Fibroblast of skin of left biceps (primary cell): ENCODE results near the gene EVC2.
A peak's percentile ranks its signal among the peaks of the same experiment; 100 is the strongest.
"Not testable (repeated sequence)": the region's sequence is repeated elsewhere in the genome, so short reads cannot be mapped to it uniquely, and the experiment has no call there.

Experiments
- DNase-seq, 2 experiments: peaks; one replicate each; pipeline ENCODE4 v3.0.0-alpha.2; 2013; ENCODE audit warnings: low read depth in 2 of 2

Gene EVC2

GRCh38 chr4:5742968-5743367 is 34.6 kb upstream of the EVC2 start:
- no peak for DNase-seq

- no peak for DNase-seq
These were observed 34.0 kb upstream of the EVC2 start for GRCh38 chr4:5742388-5742787.

DNA sequence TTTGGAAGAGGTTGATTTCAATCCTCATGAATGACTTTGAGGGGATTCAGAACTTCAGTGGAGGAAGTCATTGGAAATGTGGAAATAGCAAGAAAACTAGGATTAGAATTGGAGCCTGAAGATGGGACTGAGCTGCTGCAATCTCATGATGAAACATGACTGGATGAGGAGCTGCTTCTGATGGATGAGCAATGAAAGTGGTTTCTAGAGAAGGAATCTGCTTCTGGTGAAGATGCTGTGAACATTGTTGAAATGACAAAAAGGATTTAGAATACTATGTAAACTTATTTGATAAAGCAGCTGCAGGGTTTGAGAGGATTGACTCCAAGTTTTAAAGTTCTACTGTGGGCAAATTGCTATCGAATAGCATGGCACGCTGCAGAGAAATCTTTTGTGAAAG is 29.7 kb upstream of the EVC2 start:
- no peak for DNase-seq

DNA sequence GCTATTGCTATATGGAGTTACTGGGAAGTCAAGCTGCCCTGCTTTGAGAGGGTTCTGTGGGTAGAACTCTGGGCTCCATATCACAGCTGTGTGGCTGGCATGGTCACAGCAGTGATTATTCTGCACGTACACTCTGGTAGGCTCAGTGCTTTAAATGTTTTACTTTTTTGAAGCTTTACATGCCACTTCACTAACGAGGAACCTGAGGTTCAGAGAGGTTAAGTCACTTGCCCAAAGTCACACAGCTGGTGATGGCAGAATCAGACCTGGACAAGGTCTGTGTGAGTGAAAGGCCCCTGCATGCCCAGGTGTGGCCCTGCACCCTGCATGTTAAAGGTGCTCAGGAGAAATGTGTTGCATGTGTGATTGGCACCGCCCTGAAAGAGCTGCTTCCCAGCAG is 27.1 kb upstream of the EVC2 start:
- no peak for DNase-seq

- no peak for DNase-seq
These were observed 26.5 kb upstream of the EVC2 start for GRCh38 chr4:5734853-5735252.

GRCh38 chr4:5732158-5732557 is 23.8 kb upstream of the EVC2 start:
- no peak for DNase-seq

- DNase-seq = no peak
These were observed 22.9 kb upstream of the EVC2 start for GRCh38 chr4:5730993-5731990.

- no peak for DNase-seq
These were observed 22.1 kb upstream of the EVC2 start for GRCh38 chr4:5730436-5730835.

GRCh38 chr4:5728412-5728811 is 20.1 kb upstream of the EVC2 start:
- DNase-seq = not testable (repeated sequence)

GRCh38 chr4:5724377-5724776 is 16.0 kb upstream of the EVC2 start:
- DNase-seq = no peak

DNA sequence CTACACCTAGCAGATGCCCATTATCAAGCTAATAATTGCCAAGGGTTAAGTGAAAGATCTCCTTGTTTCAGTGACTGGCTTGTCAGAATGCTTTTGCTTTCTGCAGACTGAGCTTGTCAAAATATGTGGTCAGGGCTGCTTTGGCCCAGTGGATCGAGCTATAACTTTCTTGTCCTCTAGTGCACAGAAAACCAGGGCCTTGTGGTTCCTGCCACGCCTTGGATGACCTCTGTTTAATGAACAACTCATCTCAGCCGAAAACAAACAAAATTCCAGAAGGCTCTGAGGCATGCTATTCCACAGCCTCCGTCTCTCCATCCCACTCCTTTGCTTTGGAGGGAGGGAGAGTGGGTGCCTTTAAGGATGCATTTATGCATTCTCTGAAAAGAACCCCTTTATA is 14.0 kb upstream of the EVC2 start:
- no peak for DNase-seq

- DNase-seq = no peak
These were observed 13.6 kb upstream of the EVC2 start for GRCh38 chr4:5721923-5722322.

DNA sequence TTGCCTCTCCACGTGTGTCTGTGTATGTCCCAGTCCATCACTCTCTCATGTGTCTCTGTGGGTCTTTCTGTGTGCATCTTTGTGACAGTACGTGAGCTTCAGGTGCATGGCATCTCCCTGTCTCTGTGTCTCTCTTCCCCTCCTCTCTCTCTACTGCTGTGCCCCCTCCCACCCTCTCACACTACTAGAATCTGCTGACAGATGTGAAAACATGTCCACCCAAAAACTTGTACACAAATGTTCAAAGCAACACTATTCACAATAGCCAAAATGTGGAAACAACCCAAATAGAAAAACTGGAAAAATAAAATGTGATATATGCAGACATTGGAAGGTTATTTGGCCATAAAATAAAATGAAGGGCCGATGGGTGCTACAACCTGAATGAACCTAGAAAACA is 12.6 kb upstream of the EVC2 start:
- no peak for DNase-seq

GRCh38 chr4:5720157-5720850 is 11.9 kb upstream of the EVC2 start:
- DNase-seq = no peak

DNA sequence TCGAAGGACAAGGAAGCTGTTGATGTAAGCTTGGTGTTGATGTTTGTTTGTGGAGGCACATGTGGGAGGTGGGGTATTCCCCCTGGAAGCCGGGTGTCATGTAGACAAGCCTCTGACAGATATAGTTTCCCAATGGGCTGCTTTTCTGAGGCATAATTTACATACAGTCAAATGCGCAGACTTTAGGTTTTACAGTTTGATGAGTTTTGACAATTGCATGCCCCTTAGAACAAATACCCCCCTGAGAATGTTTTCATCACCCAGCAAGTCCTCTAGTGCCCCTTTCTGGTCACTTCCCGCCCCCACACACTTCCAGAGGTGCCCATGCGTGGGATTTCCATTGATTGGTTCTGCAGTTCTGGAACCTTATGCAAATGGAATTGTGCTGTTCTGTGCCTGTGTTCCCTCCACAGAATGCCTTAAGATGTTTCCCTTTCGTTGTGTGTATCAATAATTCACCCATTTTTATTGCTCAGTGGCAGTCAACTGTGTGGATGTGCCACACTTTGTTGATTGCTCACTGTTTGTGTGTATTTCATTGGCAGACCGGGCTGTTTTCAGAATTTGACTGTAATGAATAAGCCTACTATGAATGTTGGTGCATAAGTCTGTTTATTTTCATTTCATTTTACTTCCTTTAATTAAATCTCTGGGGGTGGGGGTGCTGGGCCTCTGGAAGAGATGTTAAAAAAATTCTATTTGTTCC is 11.1 kb upstream of the EVC2 start:
- DNase-seq = no peak

DNA sequence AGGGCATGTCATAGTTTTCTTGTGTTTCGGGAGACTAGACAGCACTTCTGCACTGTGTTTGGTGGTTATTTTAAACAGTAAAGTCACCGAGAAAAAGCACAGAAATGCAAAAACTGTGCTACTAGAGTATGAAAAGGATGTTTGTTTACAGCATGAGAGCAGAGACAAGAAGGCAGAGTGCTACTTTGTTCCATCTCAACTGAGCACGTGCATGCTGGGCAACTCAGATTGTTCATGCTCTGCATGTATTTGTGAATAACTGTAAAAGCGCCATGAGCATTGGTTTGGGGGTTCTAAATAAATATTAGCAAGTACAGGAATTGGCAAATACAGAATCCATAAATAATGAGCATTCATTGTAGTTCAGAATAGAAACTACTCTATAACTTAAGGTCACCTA is 10.1 kb upstream of the EVC2 start:
- DNase-seq = no peak

DNA sequence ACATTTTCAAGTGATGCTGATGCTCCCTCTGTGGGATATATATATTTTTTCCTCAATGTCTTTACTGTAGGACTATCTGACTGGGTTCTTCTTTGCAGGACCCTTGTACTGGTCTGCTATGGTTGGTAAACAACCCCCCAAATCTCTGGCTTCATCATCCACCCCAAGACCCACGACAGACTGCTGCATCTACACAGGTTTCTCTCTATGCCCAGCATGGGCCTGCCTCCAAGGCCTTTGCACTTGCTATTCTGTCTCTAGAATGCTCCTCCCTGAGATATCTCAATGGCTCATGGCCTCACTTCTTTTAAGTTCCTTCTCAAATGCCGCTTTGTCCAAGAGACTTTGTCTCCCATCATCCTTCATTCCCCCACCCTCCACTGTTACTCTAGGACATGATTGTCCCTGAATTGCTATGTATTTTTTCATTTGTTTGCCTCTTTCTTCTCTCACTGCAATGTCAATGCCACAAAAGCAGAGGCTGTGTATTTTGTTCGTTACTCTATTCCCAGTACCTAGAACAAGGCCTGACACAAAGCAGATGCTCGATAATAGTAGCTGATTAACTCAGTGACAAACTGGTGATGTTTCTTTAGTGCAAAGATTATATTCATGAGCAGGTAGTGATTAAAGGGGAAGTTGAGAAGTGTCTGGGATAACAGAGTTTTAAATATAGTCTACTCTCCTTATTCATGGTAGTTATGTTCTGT is 9.2 kb upstream of the EVC2 start:
- DNase-seq = no peak

- no peak for DNase-seq
These were observed 8.0 kb upstream of the EVC2 start for GRCh38 chr4:5716391-5716790.

DNA sequence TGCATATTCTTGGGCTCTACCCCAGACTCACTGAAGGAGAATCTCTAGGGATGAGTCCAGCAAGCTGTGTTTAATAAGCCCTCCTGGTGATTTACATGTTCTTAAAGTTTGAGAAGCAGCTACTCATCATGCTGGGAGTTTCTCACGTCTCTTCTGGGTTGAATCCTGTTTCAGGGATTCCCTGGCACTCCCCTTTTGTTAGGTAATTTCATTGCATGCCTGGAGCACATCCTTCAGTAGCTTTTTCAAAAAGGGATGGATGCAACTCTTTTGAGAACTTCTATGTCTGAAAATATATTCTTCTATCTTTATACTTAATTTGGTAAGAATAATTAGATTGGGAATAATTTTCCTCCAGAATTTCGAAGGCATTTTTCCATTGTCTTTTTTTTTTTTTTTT is 7.0 kb upstream of the EVC2 start:
- DNase-seq = no peak

GRCh38 chr4:5713861-5714260 is 5.5 kb upstream of the EVC2 start:
- DNase-seq = no peak

- no peak for DNase-seq
These were observed 4.6 kb upstream of the EVC2 start for GRCh38 chr4:5712931-5713330.

DNA sequence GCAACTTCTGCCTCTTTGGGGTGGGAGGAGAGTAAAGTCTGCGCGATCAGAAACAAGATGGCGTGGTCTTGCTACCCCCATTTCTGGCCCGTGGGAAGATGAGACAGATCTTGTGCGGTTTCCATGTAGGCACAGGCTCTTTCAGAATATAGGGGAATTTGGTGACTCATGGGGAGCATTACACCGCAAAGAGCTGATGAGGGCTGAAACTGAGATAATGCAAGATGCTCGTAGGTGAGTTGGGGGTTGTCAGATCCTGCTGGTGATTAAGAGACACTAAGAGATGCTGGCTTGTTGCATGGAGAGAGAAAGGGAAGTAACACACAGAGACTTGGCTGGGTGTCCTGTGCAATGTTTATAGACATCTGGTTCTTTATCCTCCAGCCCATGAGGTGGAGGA is 4.2 kb upstream of the EVC2 start:
- peak in 1 of 2 experiments; percentile 51 for DNase-seq
